Measurements from ENCODE around the gene CDKAL1.

The CDKAL1 gene

DNA sequence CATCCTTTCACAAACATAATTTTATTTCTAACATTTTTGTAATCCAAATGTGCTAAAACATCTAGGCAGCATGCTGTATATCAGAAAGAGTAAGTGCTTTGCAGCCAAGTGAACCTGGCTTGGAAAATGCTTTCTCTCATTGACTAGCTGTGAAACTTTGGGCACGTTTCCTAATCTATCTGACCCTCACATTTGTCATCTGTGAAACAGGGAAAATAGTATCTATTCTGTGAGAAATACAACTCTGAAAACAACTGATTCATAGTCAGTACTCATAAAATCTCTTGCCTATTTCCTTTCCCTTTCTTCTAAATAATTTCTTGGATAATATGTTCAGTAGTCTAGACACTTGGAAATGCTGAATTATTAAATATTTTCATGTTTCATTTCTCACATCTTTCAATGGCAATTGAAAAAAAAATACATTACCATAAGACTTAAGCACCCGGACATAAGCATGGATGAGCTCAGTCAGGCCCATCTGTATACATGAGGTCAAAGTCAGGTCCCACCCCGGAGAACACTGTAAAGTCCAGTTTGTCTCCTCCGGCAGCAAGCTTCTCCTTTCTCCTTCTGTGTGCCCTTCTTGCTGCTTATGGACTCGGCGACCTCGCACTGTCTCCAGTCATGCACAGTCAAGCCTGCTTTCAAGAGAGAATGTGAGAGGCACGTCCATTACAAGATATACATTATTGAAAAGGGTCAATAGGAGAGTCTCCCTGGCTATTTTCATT lies 604.2 kb downstream of the CDKAL1 start:
- DNase-seq (ENCODE audit: low read depth): no peak

DNA sequence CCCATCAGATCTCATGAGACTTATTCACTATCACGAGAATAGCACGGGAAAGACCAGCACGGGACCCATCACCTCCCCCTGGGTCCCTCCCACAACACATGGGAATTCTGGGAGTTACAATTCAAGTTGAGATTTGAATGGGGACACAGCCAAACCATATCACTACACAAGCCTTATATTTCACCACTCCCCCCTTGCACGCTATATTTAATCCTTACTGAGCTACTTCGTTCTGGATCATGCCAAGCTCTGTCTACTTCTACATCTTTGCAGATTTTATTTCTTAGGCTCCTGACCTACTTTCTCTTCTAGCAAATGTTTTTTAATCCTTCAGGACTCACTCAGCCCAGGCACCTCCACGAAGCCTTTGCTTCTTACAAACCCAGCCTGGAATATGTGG lies 606.7 kb downstream of the CDKAL1 start:
- no peak for DNase-seq (ENCODE audit: low read depth)

DNA sequence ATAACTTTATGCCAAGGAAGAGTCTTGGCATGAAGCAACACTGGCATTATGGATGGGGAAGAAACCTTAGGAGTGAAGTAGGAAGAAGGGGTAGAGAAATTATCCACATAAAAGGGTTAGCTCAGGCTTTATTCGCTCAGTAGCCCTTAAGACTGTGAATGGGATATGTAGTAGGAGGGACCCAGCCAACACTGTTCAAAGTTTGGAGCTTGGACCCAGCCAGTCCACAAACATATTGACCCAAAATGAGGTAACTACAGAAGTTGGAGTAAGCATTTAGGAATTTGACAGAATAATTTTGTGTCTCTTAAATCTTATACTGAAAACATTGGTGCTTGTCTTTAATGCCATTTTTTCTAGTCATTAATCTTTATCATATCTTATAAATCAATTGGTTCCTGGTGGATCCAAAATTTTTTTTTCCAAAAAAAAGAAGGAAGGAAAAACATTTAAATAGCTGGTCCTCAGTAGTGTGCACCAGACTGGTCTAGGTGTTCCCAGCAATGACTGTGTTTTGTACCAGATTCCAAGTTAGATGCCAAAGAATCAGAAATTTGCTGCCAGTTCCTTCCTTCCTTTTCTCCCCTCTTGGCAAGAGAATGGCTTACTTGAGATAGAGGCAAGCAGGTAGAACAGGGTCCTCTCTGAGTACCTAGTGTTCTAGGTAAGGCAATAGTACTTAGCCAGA lies 607.5 kb downstream of the CDKAL1 start:
- DNase-seq (ENCODE audit: low read depth): no peak

DNA sequence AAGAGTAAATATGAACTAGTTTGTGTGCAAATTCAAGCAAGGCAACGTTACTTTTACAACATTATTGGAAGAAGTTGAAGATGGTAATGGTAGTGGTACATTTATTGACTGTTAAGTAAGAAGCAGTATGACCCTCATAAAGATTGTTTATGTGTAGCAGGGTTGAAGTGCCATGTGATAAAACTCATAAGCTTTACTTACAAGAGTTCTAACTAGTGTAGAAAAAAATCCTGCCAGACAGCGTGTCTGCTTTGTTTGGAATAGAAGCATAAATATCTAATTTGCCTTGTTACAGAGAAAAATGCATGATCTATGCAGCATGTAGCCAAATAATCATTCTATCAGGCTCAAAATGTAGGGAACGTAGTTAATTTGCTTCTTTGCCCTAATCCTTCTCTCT lies 608.5 kb downstream of the CDKAL1 start:
- no peak for DNase-seq (ENCODE audit: low read depth)

DNA sequence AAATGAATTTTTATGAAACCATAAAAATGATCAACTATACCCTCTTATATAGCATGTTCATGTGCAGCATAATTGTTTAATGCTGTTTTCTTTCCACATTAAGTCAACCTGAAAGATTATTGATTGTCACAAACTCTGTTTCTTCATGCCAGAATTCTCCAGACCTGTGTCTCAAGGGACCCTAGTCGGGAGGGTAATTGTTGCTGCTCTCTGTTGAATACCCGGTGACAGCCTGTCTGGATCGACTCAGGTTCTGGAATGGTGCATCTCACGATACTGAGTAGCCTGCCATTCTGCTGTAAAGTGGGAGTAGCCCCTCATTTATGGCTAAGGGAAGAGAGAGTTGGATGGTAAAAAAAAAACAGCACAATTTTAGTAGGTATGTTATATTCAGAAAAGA lies 609.4 kb downstream of the CDKAL1 start:
- no peak for DNase-seq (ENCODE audit: low read depth)

DNA sequence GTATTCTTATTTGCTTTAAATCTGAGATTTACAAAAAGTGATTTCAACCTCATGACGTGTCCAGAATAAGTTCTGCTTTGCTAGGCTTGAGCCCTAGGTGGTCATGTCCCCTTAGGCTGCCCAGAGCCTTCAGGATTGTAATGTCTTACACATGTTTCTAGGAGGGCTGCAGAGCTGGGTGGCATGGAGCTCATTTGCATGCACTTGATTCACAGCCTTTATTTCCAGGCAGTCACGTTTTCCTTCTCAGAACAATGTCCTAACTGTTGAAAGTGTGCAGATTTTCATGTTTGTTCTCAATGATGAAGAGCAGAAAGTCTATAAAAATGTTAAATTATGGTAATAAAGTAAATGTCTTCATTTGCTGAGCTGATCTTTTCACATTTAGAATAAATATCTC lies 610.7 kb downstream of the CDKAL1 start:
- DNase-seq (ENCODE audit: low read depth): no peak

DNA sequence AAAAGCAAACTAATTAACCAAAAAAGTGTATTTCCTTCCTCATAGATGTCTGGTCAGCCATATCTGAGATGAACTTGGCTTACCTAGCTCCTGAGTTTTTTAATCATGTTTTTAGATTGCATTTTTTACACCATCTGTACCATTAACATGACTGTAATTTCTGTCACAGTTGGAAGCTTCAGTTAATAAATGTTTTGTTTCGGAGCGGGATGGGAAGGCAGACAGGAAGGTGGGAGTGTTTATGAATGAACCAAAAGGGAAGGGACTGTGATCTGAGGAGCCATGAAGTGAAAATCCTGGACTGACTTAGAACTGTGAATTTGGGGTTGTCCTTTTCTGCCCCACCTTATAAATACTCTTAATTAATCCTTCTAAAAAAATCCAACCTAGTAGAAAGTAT lies 613.7 kb downstream of the CDKAL1 start:
- no peak for DNase-seq (ENCODE audit: low read depth)

DNA sequence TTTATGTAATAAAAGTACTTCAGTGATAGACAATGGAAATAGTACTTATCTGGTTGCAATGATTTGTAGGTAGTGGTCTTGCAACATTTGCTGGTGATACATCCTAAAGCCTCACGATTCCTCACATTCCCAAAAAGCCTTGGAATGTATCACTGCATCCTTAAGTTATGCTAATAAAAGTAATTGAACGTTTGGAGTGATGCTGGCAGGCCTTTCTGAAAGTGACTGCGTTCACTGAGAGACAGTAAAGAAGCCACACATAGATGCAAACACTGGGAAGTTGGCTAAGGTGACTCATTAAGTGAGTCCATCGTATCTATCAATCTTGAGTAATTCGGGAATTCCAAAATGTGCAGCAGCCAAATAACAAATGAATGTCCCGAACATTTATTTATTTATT lies 615.2 kb downstream of the CDKAL1 start:
- no peak for DNase-seq (ENCODE audit: low read depth)

DNA sequence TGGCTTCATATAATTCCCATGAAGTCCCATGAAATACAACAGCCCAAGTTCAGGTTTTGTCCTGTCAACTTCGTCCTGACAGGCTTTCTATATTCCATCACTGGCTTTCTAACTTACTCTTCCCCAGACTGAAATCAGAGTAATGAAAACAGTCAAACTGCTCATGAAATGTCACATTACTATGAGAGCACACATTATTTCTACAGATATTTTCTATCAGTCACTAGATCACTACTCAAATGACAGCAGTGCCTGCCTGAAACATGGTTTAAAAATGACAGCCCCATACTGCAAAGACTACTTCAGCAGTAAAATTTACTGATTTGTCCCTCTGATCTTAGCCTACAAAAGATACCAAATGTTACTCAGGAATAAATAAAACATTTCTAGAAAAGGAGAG lies 616.4 kb downstream of the CDKAL1 start:
- DNase-seq (ENCODE audit: low read depth): no peak

DNA sequence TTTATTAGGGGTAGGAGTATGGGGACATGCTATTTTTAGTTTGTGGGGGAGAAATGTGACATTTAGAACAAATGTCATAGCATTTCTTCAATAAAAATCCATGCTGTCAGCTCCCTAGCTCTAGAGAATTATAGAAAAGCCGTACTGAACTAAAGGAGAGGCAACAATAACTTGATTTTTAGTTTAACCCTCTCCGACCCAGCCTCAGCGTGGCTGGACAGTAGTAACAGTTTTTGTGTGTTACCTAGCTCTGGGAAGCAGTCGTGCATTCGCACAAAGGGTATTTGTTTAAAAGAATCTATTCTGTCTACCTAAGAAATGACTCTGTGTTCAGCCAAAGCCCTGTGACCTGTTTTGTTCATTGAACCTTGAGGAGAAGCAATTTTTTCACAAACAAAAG lies 616.9 kb downstream of the CDKAL1 start:
- DNase-seq (ENCODE audit: low read depth): no peak

DNA sequence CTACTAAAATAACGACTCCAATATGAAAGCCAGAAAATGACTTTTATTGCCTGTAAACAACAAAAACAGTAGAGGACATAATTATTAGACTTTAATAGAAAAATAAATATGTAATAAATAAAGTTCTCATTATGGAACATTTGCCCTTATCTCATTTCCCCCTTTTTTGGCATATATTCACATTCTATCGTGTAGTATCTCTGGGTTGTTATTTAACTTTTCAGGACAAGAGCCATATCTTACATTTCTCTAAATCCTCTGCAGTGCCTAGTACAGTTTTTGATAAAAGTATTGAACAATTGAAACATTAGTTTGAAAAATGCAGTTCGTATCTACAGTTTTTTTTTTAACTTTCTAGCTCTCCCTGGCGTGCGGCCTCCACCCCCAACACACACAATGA lies 617.3 kb downstream of the CDKAL1 start:
- no peak for DNase-seq (ENCODE audit: low read depth)

DNA sequence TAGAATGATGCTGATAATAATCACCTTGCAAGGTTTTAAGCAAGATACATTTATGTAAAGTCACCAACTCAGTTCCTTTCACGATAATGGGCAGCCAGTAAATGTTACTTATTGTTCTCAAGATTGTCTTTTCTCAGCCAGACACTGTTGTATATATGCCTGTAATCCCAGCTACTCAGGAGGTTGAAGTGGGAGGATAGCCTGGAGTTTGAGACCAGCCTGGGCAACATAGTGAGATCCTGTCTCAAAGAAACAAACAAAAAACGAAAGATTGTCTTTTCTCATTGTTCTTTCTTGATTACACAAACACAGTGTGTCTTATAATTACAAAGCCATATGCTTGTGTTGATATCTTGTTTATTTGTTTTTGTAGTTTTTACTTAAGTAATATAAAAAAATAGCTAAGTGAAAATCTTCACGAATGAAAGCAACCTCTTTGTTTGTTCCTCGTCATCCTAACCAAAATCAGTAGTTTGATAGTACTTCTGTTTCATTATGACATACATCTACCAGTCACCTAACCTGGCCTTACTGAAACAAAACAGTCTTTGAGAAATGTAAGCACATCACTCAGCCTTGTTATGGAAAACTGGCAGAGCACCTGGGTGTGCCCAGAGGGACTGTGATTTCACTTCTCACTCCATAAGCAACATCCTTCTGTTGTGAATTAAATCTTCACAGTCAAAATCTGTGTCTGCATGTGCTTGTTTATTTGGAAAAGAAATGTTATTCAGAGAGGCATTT lies 623.1 kb downstream of the CDKAL1 start:
- no peak for DNase-seq (ENCODE audit: low read depth)

DNA sequence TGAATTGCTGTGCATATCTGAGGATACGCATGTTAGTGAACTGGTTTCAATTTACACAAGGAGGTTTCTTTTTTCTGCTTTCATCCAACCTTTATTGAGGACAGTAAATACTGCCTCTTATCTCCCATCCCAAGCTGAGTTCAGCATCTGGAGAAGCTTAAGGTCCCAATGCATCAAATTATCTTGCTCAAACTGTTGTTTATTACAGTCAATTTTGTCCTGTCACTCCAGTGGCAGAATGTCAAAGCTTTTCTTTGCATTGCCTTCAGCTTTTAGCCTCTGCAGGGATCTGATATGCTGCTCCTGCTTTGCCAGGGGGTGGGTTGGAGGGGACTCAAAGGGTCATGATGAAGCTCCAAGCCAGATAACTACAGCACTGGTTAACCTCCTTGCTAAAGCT lies 623.9 kb downstream of the CDKAL1 start:
- DNase-seq (ENCODE audit: low read depth): no peak

DNA sequence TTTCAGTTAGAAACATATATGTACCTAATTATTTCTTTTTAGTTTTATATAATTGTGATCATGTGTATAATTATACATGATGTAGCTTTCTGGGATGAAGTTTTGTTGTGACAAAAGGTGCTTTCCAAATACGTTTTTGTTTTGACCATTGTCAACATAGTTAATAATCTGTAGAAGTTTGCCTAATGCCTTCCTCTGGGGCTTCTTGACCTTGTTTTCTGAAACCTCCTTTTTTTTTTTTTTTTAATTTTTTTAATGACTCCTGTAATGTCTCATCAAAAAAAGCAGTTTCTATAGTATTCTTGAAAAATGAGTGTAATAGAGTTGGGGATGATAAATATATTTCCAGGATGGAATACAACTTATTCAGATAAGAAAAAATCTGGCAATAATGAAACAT lies 624.6 kb downstream of the CDKAL1 start:
- DNase-seq (ENCODE audit: low read depth): no peak

DNA sequence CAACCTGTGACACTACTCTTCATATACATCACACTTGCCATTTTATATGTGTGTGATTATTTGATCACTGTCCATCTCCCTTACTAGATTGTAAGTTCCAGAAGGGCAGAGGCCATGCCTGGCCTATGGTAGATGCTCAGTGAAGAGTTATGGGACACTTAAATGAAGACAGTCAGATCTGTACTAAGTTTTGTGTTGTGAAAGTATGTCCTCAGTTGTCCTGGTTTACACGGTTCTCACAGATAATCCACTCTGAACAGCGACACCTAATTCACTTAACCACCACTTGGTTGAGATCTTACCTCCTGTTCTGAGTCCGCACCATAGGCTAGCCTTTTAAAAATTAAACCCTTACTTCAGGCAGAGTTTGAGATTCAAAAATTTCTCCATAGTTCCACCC lies 625.2 kb downstream of the CDKAL1 start:
- no peak for DNase-seq (ENCODE audit: low read depth)

DNA sequence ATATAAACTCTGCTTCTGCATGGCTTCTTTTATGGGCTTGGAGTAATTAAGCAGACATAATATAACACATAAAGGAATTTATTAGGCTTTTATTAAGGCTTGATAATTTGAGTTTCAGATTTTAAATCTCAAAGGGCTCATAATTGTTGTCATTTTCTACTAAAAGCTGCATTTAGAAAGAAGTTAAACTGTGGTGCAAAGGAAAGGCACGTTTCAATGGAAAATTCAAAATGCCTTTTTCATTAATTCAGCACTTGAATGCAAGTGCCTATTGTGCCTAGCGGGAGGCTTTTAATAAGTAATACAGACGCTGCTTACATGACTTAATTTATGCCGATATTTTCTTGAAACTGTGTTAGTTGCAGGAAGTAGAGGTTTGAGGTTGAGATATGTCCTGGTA lies 627.5 kb downstream of the CDKAL1 start:
- DNase-seq (ENCODE audit: low read depth): no peak

DNA sequence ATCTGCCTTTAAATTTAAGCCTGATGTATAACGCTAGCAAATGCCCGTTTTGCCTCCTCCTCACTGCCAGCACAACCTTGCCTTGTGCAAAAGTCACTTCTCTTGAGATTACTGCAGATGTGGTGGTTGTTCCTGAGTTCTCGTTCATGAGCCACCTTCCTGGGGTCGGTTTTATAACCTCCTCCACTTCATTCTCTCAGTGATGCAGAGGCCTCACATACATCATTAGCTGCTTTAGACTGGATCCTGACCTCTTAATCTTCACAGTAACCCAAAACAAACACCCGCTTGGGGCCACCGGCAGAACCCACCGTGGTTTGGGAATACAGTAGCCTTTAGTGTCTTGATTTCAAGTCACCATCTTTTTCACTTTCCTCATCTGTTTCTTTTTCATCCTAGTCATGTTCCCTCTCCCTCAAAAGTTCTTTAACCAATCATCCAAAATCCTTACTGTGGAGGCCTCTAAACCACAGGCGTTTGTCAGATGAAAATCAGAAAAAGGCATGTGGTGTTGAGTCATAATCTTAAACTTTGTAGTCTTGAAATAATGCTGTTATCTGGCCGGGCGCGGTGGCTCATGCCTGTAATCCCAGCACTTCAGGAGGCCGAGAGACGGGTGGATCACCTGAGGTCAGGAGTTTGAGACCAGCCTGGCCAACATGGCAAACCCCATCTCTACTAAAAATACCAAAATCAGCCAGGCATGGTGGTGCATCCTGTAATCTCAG lies 629.0 kb downstream of the CDKAL1 start:
- DNase-seq (ENCODE audit: low read depth): no peak

DNA sequence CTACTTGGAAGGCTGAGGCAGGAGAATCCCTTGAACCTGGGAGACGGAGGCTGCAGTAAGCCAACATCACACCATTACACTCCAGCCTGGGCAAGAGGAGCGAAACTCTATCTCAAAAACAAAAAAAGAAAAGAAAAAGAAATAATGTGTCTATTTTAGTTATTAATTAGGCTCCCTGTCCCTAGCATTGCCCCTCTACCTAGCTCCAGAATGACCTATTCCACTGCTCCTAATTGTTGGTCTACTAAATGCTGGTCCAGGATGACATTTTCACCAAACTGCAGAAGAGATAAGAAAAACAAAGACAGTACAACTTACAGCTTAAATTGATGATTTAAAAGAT lies 629.6 kb downstream of the CDKAL1 start:
- DNase-seq (ENCODE audit: low read depth): no peak

DNA sequence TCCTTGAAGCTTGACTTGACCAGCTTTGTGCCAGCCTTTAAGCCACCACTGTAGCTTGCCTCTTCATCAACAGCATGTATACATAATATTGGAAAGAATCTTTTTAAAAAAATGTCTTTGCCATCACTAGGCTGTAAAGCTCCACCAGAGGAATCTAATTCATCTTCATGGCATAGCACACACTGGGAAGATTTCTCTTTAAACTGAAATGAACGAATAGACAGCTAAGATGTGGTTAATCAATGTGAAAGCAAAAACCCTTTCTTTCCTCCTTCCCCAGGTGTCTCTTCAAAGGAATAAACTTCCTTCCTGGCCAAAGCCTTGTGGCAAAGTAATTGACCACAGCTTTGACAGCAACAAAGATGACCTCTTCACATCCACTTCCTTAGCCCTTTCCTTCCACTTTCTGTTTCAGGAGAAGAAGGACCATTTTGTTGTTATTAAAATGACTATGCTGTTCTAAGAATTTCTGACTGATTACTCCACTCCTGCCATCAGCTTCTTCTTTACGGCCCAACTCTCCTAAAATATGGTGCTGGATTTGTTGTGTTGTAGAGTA lies 630.6 kb downstream of the CDKAL1 start:
- DNase-seq (ENCODE audit: low read depth): no peak

DNA sequence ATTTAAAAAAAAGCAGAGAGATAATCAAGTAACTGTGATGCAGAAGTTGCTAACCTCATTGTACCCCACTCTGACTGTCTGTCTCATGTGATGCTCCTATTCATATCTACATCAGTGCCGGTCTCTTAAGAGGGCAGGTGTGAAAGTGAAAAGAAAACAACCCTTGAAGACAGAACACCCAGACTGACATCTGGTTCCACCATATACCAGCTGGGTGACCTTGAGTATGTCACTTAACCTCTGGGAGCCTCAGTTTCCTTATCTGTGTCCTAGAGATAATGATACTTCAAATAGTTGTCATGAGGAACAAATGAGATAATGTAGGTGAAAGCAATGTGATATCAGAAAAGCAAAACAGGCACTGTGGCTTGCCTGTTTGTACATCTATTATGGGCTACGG lies 632.5 kb downstream of the CDKAL1 start:
- no peak for DNase-seq (ENCODE audit: low read depth)

DNA sequence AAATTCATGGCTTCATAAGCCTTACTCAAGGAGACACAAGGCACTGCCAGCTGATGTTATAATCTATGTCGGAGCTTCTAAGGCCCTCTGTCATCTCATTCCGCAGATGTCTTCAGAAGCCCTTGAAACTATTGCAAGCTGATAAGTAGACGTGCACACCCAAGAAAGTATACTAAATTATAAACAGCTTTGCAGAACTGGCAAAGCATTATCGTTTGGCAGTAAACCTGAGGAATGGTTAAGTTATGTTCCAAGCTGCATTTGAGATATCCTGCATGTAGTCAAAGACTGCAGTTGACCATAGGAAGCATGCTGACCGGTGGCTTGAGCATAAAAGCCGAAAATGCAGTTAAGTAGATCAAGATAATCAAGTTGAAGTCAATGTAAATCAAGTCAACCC lies 633.5 kb downstream of the CDKAL1 start:
- no peak for DNase-seq (ENCODE audit: low read depth)

DNA sequence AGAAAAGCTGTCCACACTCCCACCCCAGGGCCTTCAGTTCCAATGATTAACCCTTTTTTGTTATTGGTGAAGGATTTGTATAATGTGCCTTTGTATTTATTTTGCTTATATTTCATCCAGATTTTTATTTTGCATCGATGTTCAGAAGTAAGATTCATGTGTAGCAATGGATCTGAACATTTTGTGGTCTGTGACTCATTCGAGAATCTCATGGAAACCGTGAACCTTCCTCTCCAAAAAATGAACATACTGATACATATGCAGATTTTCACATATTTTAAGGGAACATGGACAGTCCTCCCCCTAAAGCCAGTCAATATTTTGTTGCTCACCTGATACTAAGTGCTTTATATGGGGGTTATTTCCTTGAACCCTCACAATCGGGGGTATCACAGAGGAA lies 637.5 kb downstream of the CDKAL1 start:
- DNase-seq (ENCODE audit: low read depth): no peak
